Measurements from ENCODE around the gene NUP50. TPM values are rescaled to one million over a fixed set of nuclear protein-coding genes. Genes with fewer than 3 reads are reported as not detected.

Gene NUP50
- total RNA-seq, 2 experiments from 2014 or later = 180 to 183 TPM

GRCh38 chr22:45224988-45225731 is 61.4 kb downstream of the NUP50 start:
- Mint-ChIP-seq H3K36me3 (ENCODE audit: low read depth) (no peaks in the 10 kb centered on the region), H3K4me3 (no peak overlapping the region), H3K9me3 (no peaks in the 10 kb centered on the region), H3K4me1 (peaks cover 2% of the 10 kb centered on the region), H3K27ac (no peak overlapping the region), H3K27me3 (no peaks in the 10 kb centered on the region)
- DNase-seq = no peak
- CTCF ChIA-PET = no interaction called here
- POLR2A ChIA-PET = no interaction called here

- peaks cover 2% of the 10 kb centered on the region for H3K4me1 Mint-ChIP-seq
- no peak for DNase-seq
- no peaks in the 10 kb centered on the region for H3K36me3 Mint-ChIP-seq (ENCODE audit: low read depth)
- no peaks in the 10 kb centered on the region for H3K27me3 Mint-ChIP-seq
- no peaks in the 10 kb centered on the region for H3K9me3 Mint-ChIP-seq
- H3K4me3 Mint-ChIP-seq = no peak overlapping the region
- no peak overlapping the region for H3K27ac Mint-ChIP-seq
- CTCF ChIA-PET = interaction anchor here (0.8 kb wide), 1 partner anchor 20 kb away, joined by 6 read pairs; no protein-coding TSS in a partner anchor
- POLR2A ChIA-PET = no interaction called here
These were observed 62.2 kb downstream of the NUP50 start for GRCh38 chr22:45225732-45226502.

- no peaks in the 10 kb centered on the region for H3K36me3 Mint-ChIP-seq (ENCODE audit: low read depth)
- no peaks in the 10 kb centered on the region for H3K9me3 Mint-ChIP-seq
- no peak overlapping the region for H3K4me3 Mint-ChIP-seq
- DNase-seq = no peak
- CTCF ChIA-PET = interaction anchor here (0.8 kb wide), 1 partner anchor 21 kb away, joined by 6 read pairs; no protein-coding TSS in a partner anchor
- no peak overlapping the region for H3K27ac Mint-ChIP-seq
- POLR2A ChIA-PET = no interaction called here
- peaks cover 2% of the 10 kb centered on the region for H3K4me1 Mint-ChIP-seq
- no peaks in the 10 kb centered on the region for H3K27me3 Mint-ChIP-seq
These were observed 62.9 kb downstream of the NUP50 start for GRCh38 chr22:45226503-45227186.

- peaks cover under 1% of the 10 kb centered on the region for H3K4me1 Mint-ChIP-seq
- no peaks in the 10 kb centered on the region for H3K27me3 Mint-ChIP-seq
- H3K9me3 Mint-ChIP-seq = no peaks in the 10 kb centered on the region
- H3K27ac Mint-ChIP-seq = no peak overlapping the region
- DNase-seq = no peak
- no peaks in the 10 kb centered on the region for H3K36me3 Mint-ChIP-seq (ENCODE audit: low read depth)
- no peak overlapping the region for H3K4me3 Mint-ChIP-seq
- POLR2A ChIA-PET = no interaction called here
- CTCF ChIA-PET = no interaction called here
These were observed 64.1 kb downstream of the NUP50 start for GRCh38 chr22:45227645-45228400.

- DNase-seq = no peak
- Mint-ChIP-seq H3K36me3 (ENCODE audit: low read depth) (no peaks in the 10 kb centered on the region), H3K9me3 (no peaks in the 10 kb centered on the region), H3K27me3 (no peaks in the 10 kb centered on the region), H3K27ac (no peak overlapping the region), H3K4me1 (no peaks in the 10 kb centered on the region), H3K4me3 (no peak overlapping the region)
- POLR2A ChIA-PET = no interaction called here
- CTCF ChIA-PET = no interaction called here
These were observed 64.7 kb downstream of the NUP50 start for GRCh38 chr22:45228401-45228754.

- Mint-ChIP-seq H3K36me3 (ENCODE audit: low read depth) (no peaks in the 10 kb centered on the region), H3K4me3 (no peak overlapping the region), H3K27me3 (no peaks in the 10 kb centered on the region), H3K9me3 (no peaks in the 10 kb centered on the region), H3K27ac (no peak overlapping the region), H3K4me1 (no peaks in the 10 kb centered on the region)
- CTCF ChIA-PET = no interaction called here
- POLR2A ChIA-PET = no interaction called here
- DNase-seq = no peak
These were observed 65.5 kb downstream of the NUP50 start for GRCh38 chr22:45229181-45229580.

- ChIA-PET CTCF (no interaction called here), POLR2A (no interaction called here)
- H3K9me3 Mint-ChIP-seq = no peaks in the 10 kb centered on the region
- H3K4me3 Mint-ChIP-seq = no peak overlapping the region
- no peaks in the 10 kb centered on the region for H3K27me3 Mint-ChIP-seq
- no peaks in the 10 kb centered on the region for H3K4me1 Mint-ChIP-seq
- no peak overlapping the region for H3K27ac Mint-ChIP-seq
- no peak for DNase-seq
- no peaks in the 10 kb centered on the region for H3K36me3 Mint-ChIP-seq (ENCODE audit: low read depth)
These were observed 66.4 kb downstream of the NUP50 start for GRCh38 chr22:45230026-45230721.

- no peak for DNase-seq
- ChIA-PET CTCF (no interaction called here), POLR2A (no interaction called here)
- Mint-ChIP-seq H3K27ac (no peak overlapping the region), H3K4me1 (peaks cover 9% of the 10 kb centered on the region), H3K9me3 (no peaks in the 10 kb centered on the region), H3K36me3 (ENCODE audit: low read depth) (no peaks in the 10 kb centered on the region), H3K4me3 (no peak overlapping the region), H3K27me3 (no peaks in the 10 kb centered on the region)
These were observed 67.6 kb downstream of the NUP50 start for GRCh38 chr22:45231293-45231692.

GRCh38 chr22:45233386-45233785 is 69.7 kb downstream of the NUP50 start:
- Mint-ChIP-seq H3K36me3 (ENCODE audit: low read depth) (no peaks in the 10 kb centered on the region), H3K4me1 (peaks cover 14% of the 10 kb centered on the region), H3K9me3 (no peaks in the 10 kb centered on the region), H3K27me3 (no peaks in the 10 kb centered on the region), H3K4me3 (no peak overlapping the region), H3K27ac (no peak overlapping the region)
- POLR2A ChIA-PET = no interaction called here
- CTCF ChIA-PET = no interaction called here
- DNase-seq = no peak

GRCh38 chr22:45233827-45234226 is 70.1 kb downstream of the NUP50 start:
- H3K27ac Mint-ChIP-seq = no peak overlapping the region
- ChIA-PET CTCF (interaction anchor here (0.6 kb wide), 1 partner anchor 19 kb away, joined by 4 read pairs; no protein-coding TSS in a partner anchor), POLR2A (no interaction called here)
- no peaks in the 10 kb centered on the region for H3K9me3 Mint-ChIP-seq
- no peak overlapping the region for H3K4me3 Mint-ChIP-seq
- no peaks in the 10 kb centered on the region for H3K36me3 Mint-ChIP-seq (ENCODE audit: low read depth)
- no peak for DNase-seq
- no peaks in the 10 kb centered on the region for H3K27me3 Mint-ChIP-seq
- H3K4me1 Mint-ChIP-seq = peaks cover 14% of the 10 kb centered on the region

GRCh38 chr22:45235101-45235777 is 71.5 kb downstream of the NUP50 start:
- H3K4me1 Mint-ChIP-seq = peaks cover 23% of the 10 kb centered on the region
- H3K9me3 Mint-ChIP-seq = no peaks in the 10 kb centered on the region
- peak; percentile 45 for DNase-seq
- H3K4me3 Mint-ChIP-seq = no peak overlapping the region
- POLR2A ChIA-PET = no interaction called here
- CTCF ChIA-PET = interaction anchor here (1.0 kb wide), 1 partner anchor 13 kb away, joined by 3 read pairs; no protein-coding TSS in a partner anchor
- peak overlapping the region; percentile 31 for H3K27ac Mint-ChIP-seq
- H3K27me3 Mint-ChIP-seq = no peaks in the 10 kb centered on the region
- H3K36me3 Mint-ChIP-seq (ENCODE audit: low read depth) = no peaks in the 10 kb centered on the region

- H3K4me1 Mint-ChIP-seq = peaks cover 24% of the 10 kb centered on the region
- no peaks in the 10 kb centered on the region for H3K9me3 Mint-ChIP-seq
- no peak overlapping the region for H3K4me3 Mint-ChIP-seq
- POLR2A ChIA-PET = interaction anchor here (0.7 kb wide), 1 partner anchor 127 kb away, joined by 3 read pairs; no protein-coding TSS in a partner anchor
- CTCF ChIA-PET = interaction anchor here (0.6 to 1.0 kb wide), 2 partner anchors 12 to 389 kb away, joined by 3 read pairs; no protein-coding TSS in a partner anchor
- peak overlapping the region; percentile 31 for H3K27ac Mint-ChIP-seq
- no peak for DNase-seq
- no peaks in the 10 kb centered on the region for H3K36me3 Mint-ChIP-seq (ENCODE audit: low read depth)
- no peaks in the 10 kb centered on the region for H3K27me3 Mint-ChIP-seq
These were observed 72.2 kb downstream of the NUP50 start for GRCh38 chr22:45235851-45236342.
